GM18505 (cell line): ENCODE data around the gene WDR46.

Experiments used
- ATAC-seq: cut with Tn5 transposase; IDR thresholded peaks from one replicate; pipeline ENCODE4 v1.9.1; 2021; ENCODE audit not compliant: unreplicated experiment
- POLR2A ChIP-seq: IDR thresholded peaks from 4 replicates; pipeline ENCODE4 v1.6.1; 2011; ENCODE audit warnings: borderline replicate concordance; ENCODE audit not compliant: insufficient read depth, insufficient read length; ENCODE audit errors: extremely low read depth

Gene WDR46

DNA sequence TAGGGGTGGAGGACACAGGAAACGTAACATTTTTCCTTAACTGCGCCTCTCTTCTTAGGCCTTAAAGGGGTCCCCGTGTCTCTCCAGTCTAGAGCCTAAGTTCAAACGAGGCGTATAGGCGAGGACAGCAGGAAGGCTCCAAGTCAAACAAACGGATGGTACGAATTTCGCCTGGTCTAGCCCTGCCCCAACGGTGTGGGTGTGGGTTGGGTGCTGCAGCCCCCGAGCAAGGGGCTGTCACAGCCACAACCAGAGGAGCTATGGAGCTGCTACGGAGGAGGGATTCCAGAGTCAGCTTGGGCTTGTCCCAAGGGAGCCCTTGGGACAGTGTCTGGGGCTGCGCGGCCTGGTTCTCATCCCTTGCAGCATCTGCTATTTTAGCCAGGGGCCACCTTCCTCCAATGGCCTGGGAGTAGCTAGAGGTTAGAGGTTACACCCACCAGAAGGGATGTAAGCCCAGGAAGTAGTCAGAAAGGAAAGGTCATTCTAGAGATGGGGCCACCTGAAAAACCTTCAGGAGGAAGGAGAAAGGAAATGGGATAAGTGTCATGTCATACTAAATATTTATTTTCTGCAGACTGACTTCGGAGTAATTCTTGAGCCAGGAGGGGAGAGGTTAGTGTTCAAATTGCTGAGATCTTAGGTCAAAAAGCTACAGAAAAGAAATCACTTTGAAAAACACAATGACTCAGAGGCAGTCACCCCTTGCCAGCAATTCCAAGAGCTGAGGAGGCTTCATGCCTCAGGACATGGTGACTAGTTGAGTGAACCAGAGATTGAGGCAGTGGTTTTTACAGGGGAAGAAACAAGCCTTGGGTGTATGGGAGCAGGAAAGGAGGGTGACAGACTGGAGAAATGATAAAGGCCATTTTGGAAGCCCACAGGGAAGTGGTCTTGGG is 39.1 kb downstream of the WDR46 start:
- peak; percentile 1 for ATAC-seq
- no peak for TF ChIP-seq POLR2A

DNA sequence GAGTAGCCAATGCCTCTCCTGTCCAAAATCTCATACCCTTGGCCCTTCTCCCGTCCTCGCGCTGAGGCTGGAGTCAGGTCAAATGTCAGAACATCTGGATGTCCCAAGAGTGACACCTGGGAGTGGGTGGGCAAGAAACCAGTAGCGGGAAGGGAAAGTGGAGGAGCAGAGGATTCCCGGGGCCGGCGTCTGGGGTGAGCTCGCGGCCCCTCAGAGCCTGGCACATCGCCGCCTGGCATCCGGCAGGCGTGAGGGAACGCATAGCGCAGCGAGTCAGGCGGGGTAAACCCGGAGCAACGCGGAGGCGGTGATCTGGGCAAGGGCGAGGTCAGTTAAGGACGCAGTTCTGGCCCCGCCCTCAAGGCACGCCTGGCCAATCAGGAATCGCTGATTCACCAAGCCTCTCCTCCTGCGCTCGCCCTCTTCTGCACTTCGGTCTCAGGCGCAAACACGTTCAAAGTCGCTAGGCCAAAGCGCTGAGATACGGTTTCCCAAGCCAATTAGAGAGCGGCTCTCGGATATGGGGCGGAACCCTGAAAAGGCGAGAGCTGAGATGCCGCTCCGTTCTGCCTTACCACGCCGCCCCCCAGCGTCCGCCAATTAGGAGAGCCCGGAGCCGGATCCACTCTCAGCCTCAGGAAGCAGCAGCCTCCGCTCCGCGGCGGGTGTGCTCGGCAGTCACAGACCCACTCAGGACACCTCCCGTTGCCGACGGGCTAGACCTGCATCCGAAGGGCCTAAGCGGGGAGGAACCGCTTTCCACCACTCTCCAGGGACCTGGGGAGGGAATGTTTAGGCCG is 39.9 kb downstream of the WDR46 start:
- ATAC-seq: peak; percentile 80
- TF ChIP-seq POLR2A: peak; percentile 95

GRCh38 chr6:33248643-33248931 is 40.5 kb downstream of the WDR46 start:
- no peak for TF ChIP-seq POLR2A

GRCh38 chr6:33247977-33248642 is 40.9 kb downstream of the WDR46 start:
- ATAC-seq: peak; percentile 50
- no peak for TF ChIP-seq POLR2A

More at GRCh38 chr6:33248643-33248931, 40.5 kb downstream of the WDR46 start:
- no peak for ATAC-seq

GRCh38 chr6:33243476-33243875 is 45.6 kb downstream of the WDR46 start:
- TF ChIP-seq POLR2A: no peak
- ATAC-seq: no peak

GRCh38 chr6:33241968-33242367 is 47.1 kb downstream of the WDR46 start:
- no peak for ATAC-seq
- no peak for TF ChIP-seq POLR2A

DNA sequence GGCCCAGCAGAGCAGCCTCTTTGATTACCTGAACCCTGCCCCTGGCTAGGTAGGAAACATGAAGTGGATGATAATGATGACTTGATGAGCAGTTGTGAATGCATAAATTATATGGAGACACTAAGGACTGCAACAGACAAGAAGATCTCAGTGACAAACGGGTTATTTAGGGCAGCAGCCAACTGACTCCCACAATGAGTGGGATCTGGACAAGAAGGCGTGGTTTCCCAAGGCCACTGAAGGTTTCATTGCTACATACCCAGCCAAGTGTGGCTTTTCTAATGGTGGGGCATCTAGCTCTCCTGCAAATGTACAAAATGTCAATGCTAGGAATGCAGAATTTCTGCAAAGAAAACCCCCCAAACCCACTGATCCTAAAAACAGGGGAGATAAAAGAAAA is 51.3 kb downstream of the WDR46 start:
- ATAC-seq: no peak
- no peak for TF ChIP-seq POLR2A

DNA sequence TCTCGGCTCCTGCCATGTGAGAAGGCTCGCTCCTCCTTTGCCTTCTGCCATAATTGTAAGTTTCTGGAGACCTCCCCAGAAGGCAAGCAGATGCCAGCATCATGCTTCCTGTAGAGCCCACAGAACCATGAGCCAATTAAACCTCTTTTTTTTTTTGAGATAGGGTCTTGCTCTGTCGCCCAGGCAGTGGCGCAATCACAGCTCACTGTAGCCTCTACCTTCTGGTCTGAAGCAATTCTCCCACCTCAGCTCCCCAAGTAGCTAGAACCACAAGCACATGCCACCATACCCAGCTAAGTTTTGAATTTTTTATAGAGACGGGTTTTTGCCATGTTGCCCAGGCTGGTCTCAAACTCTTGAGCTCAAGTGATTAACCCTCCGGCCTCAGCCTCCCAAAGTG is 52.2 kb downstream of the WDR46 start:
- no peak for ATAC-seq
- no peak for TF ChIP-seq POLR2A

GRCh38 chr6:33236328-33236727 is 52.7 kb downstream of the WDR46 start:
- TF ChIP-seq POLR2A: no peak
- ATAC-seq: no peak

DNA sequence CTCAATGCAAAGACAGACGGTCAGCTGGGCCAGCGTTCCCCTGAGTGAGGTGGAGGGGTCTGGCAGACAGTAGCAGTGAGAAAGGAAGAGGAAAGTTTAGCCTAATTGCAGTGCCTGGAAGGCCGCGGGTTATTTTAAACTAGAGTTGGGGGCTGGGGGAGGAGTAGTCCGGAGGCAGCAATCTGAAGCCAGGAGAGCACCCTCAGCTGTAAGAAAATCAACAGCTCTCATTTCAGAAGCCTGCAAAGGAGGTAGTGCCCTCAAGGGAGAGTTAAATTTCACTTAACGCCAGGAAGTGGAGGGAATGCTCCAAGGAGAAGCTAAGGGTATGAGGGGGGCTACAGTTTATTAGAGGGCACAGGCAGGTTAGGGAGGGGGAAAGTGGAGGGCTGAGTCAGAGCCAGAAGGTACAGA is 53.8 kb downstream of the WDR46 start:
- TF ChIP-seq POLR2A: no peak
- ATAC-seq: no peak
